ENCODE measurements around the gene FBXW8. TPM values are rescaled to one million over a fixed set of nuclear protein-coding genes. Genes with fewer than 3 reads are reported as not detected.

The FBXW8 gene
- total RNA-seq, 2 experiments from 2014 or later = 7.0 to 8.5 TPM

GRCh38 chr12:117010693-117011451 lies 100.1 kb downstream of the FBXW8 start:
- peaks cover 13% of the 10 kb centered on the region for H3K9me3 Mint-ChIP-seq
- no peaks in the 10 kb centered on the region for H3K27me3 Mint-ChIP-seq
- no peak overlapping the region for H3K4me3 Mint-ChIP-seq
- POLR2A ChIA-PET = no interaction called here
- TF ChIP-seq, protein P1, sequence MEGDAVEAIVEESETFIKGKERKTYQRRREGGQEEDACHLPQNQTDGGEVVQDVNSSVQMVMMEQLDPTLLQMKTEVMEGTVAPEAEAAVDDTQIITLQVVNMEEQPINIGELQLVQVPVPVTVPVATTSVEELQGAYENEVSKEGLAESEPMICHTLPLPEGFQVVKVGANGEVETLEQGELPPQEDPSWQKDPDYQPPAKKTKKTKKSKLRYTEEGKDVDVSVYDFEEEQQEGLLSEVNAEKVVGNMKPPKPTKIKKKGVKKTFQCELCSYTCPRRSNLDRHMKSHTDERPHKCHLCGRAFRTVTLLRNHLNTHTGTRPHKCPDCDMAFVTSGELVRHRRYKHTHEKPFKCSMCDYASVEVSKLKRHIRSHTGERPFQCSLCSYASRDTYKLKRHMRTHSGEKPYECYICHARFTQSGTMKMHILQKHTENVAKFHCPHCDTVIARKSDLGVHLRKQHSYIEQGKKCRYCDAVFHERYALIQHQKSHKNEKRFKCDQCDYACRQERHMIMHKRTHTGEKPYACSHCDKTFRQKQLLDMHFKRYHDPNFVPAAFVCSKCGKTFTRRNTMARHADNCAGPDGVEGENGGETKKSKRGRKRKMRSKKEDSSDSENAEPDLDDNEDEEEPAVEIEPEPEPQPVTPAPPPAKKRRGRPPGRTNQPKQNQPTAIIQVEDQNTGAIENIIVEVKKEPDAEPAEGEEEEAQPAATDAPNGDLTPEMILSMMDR (IDR thresholded peaks at IDR 0.05) = no peak
- ATAC-seq = no peak
- DNase-seq = no peak
- no peak overlapping the region for H3K27ac Mint-ChIP-seq
- H3K4me1 Mint-ChIP-seq (ENCODE audit: low read depth) = peaks cover 5% of the 10 kb centered on the region
- CTCF ChIA-PET = interaction anchor here (1.6 kb wide), 2 partner anchors 10 to 18 kb away, joined by 3 to 5 read pairs; no protein-coding TSS in a partner anchor
- intact Hi-C loops (cut with micrococcal nuclease) = no loop called here
- peaks cover 51% of the 10 kb centered on the region for H3K36me3 Mint-ChIP-seq (ENCODE audit: low read depth)

GRCh38 chr12:117011988-117012805 lies 101.4 kb downstream of the FBXW8 start:
- H3K4me1 Mint-ChIP-seq (ENCODE audit: low read depth) = peaks cover 5% of the 10 kb centered on the region
- no peak for ATAC-seq
- no peak overlapping the region for H3K27ac Mint-ChIP-seq
- POLR2A ChIA-PET = interaction anchor here (0.7 kb wide), 1 partner anchor 184 kb away, joined by 3 read pairs; no protein-coding TSS in a partner anchor
- no peaks in the 10 kb centered on the region for H3K27me3 Mint-ChIP-seq
- H3K36me3 Mint-ChIP-seq (ENCODE audit: low read depth) = peaks cover 52% of the 10 kb centered on the region
- no peak overlapping the region for H3K4me3 Mint-ChIP-seq
- CTCF ChIA-PET = interaction anchor here (1.1 kb wide), 1 partner anchor 108 kb away, joined by 4 read pairs; no protein-coding TSS in a partner anchor
- no peak for DNase-seq
- intact Hi-C loops (cut with micrococcal nuclease) = no loop called here
- H3K9me3 Mint-ChIP-seq = peaks cover 13% of the 10 kb centered on the region
- TF ChIP-seq, protein P1 (IDR thresholded peaks at IDR 0.05) = no peak

GRCh38 chr12:117013726-117014125 lies 103.0 kb downstream of the FBXW8 start:
- no peaks in the 10 kb centered on the region for H3K27me3 Mint-ChIP-seq
- DNase-seq (no peak), ATAC-seq (no peak)
- no peak overlapping the region for H3K27ac Mint-ChIP-seq
- H3K4me3 Mint-ChIP-seq = no peak overlapping the region
- no peaks in the 10 kb centered on the region for H3K4me1 Mint-ChIP-seq (ENCODE audit: low read depth)
- ChIA-PET CTCF (interaction anchor here (2.6 kb wide), 1 partner anchor 11 kb away, joined by 9 read pairs; no protein-coding TSS in a partner anchor), POLR2A (no interaction called here)
- TF ChIP-seq, protein P1 (IDR thresholded peaks at IDR 0.05) = no peak
- intact Hi-C loops (cut with micrococcal nuclease) = no loop called here
- H3K9me3 Mint-ChIP-seq = peaks cover 13% of the 10 kb centered on the region
- peaks cover 52% of the 10 kb centered on the region for H3K36me3 Mint-ChIP-seq (ENCODE audit: low read depth)

- ChIA-PET CTCF (interaction anchor here (2.6 kb wide), 1 partner anchor 11 kb away, joined by 9 read pairs; no protein-coding TSS in a partner anchor), POLR2A (no interaction called here)
These were observed 103.7 kb downstream of the FBXW8 start for GRCh38 chr12:117014342-117014887.

More at GRCh38 chr12:117014342-117014887, 103.7 kb downstream of the FBXW8 start:
- DNase-seq = no peak
- no peak overlapping the region for H3K4me3 Mint-ChIP-seq
- TF ChIP-seq, protein P1 (IDR thresholded peaks at IDR 0.05) = no peak
- no peaks in the 10 kb centered on the region for H3K4me1 Mint-ChIP-seq (ENCODE audit: low read depth)
- H3K27ac Mint-ChIP-seq = no peak overlapping the region
- no peak for ATAC-seq
- peaks cover 52% of the 10 kb centered on the region for H3K36me3 Mint-ChIP-seq (ENCODE audit: low read depth)
- H3K27me3 Mint-ChIP-seq = no peaks in the 10 kb centered on the region
- intact Hi-C loops (cut with micrococcal nuclease) = no loop called here
- peaks cover 13% of the 10 kb centered on the region for H3K9me3 Mint-ChIP-seq
